GM12878 (cell line): ENCODE measurements around the gene NUP214. TPM values are rescaled to one million over a fixed set of nuclear protein-coding genes. Genes with fewer than 3 reads are reported as not detected.

Experiments used
- ATAC-seq: fragments of 200-7000 bp; cut with Tn5 transposase; 3 replicates; pipeline ENCODE4 v1.9.1; 2020; ENCODE audit warnings: mild to moderate bottlenecking, moderate library complexity
- BruUV-seq: library from RNA; stranded (reverse); fragments of 400-500 nt; replicated peaks from 2 replicates; lab custom pipeline; 2021; lab: Mats Ljungman, UMichigan
- CTCF ChIA-PET: fragments of 300-600 bp; sonication (Branson Sonifier 250); formaldehyde crosslinking; extraction: SDS; loops from one replicate; lab custom pipeline; 2021; ENCODE audit warnings: inconsistent platforms; lab: Yijun Ruan, JAX
- POLR2A ChIA-PET: fragments of 350-600 bp; formaldehyde crosslinking; extraction: SDS; loops from one replicate; lab custom pipeline; 2021; ENCODE audit warnings: inconsistent platforms; lab: Charles Lee
- RAD21 ChIA-PET: fragments of 300-600 bp; sonication (Branson Sonifier 250); formaldehyde crosslinking; loops from one replicate; lab custom pipeline; 2023; ENCODE audit warnings: antibody characterized with exemption; ENCODE audit not compliant: unreplicated experiment; lab: Charles Lee
- SMC1A ChIA-PET: fragments of 300-600 bp; sonication (Branson Sonifier 250); formaldehyde crosslinking; loops from one replicate; lab custom pipeline; 2023; ENCODE audit not compliant: unreplicated experiment, uncharacterized antibody; lab: Charles Lee
- DNase-seq: peaks from one replicate; pipeline ENCODE4 v3.0.0-alpha.2; 2011; ENCODE audit warnings: low read depth, low spot score
- FAIRE-seq: peaks from 3 replicates; lab custom pipeline; 2011; peaks lifted over from hg19 to GRCh38; lab: Jason Lieb, UNC
- H2AFZ ChIP-seq: 2 replicates; pipeline ENCODE4 v1.6.0; 2011; ENCODE audit warnings: low read depth, low read length, control low read depth; ENCODE audit not compliant: control insufficient read depth
- H3K27ac ChIP-seq: 2 replicates; pipeline ENCODE4 v1.5.1; 2011; ENCODE audit warnings: control low read depth; ENCODE audit not compliant: control insufficient read depth, insufficient read depth
- H3K27me3 ChIP-seq, 2 experiments: replicated peaks in 1 of 2; 2 replicates each; pipeline versions ENCODE4 v1.6.0 to v1.6.1; 2011; ENCODE audit warnings: low read length in 1 of 2; ENCODE audit not compliant: control insufficient read depth in 2 of 2, insufficient read depth in 2 of 2
- H3K36me3 ChIP-seq, 2 experiments: 2 replicates each; pipeline ENCODE4 v1.5.1; 2011; ENCODE audit warnings: low read length in 1 of 2; ENCODE audit not compliant: control insufficient read depth in 2 of 2, insufficient read depth in 2 of 2
- H3K4me1 ChIP-seq: 2 replicates; pipeline ENCODE4 v1.6.1; 2011; ENCODE audit warnings: mild to moderate bottlenecking, low read length, moderate library complexity, mixed read lengths; ENCODE audit not compliant: control insufficient read depth, insufficient read depth
- H3K4me2 ChIP-seq: 2 replicates; pipeline ENCODE4 v1.6.0; 2011; ENCODE audit warnings: control low read depth; ENCODE audit not compliant: control insufficient read depth, insufficient read depth
- H3K4me3 ChIP-seq: fragments of 200-600 bp; sonication (generic); 2 replicates; pipeline ENCODE4 v1.5.1; 2016
- H3K79me2 ChIP-seq: 2 replicates; pipeline ENCODE4 v1.6.0; 2011; ENCODE audit warnings: low read length; ENCODE audit not compliant: control insufficient read depth, insufficient read depth
- H3K9ac ChIP-seq: 2 replicates; pipeline ENCODE4 v1.8.0; 2011; ENCODE audit warnings: low read length, control low read depth, mixed read lengths; ENCODE audit not compliant: control insufficient read depth, insufficient read depth
- H3K9me3 ChIP-seq: replicated peaks from 3 replicates; pipeline ENCODE4 v1.5.1; 2011; ENCODE audit warnings: mild to moderate bottlenecking, low read length; ENCODE audit not compliant: control insufficient read depth, insufficient read depth
- H4K20me1 ChIP-seq: 2 replicates; pipeline ENCODE4 v1.6.0; 2011; ENCODE audit not compliant: control insufficient read depth, insufficient read depth
- RAD51 ChIP-seq: fragments of 450-650 bp; IDR thresholded peaks from 2 replicates; pipeline ENCODE4 v1.6.1; 2016; ENCODE audit warnings: moderate library complexity, mild to moderate bottlenecking, inconsistent platforms
- SIX5 ChIP-seq: IDR thresholded peaks from 2 replicates; pipeline ENCODE4 v1.6.1; 2011; ENCODE audit warnings: mild to moderate bottlenecking, low read depth, low read length, moderate library complexity; ENCODE audit not compliant: severe bottlenecking
- ZBED1 ChIP-seq: IDR thresholded peaks from 2 replicates; pipeline ENCODE4 v1.6.1; 2016; ENCODE audit warnings: borderline replicate concordance
- WGBS: methylation state at CpG from one replicate; pipeline ENCODE4 v1.1.6; 2016; ENCODE audit warnings: low lambda C conversion rate; ENCODE audit not compliant: insufficient replicate concordance, insufficient coverage; ENCODE audit errors: missing lambda C conversion rate; 5-methylcytosine and 5-hydroxymethylcytosine counted together
- in situ Hi-C: fragments of 300-500 bp; cut with MboI; formaldehyde crosslinking; loops from 9 replicates; pipeline ENCODE4 v1.14.3; 2018; ENCODE audit warnings: mixed read lengths
- intact Hi-C: fragments of 100-400 bp; cut with micrococcal nuclease; formaldehyde crosslinking; loops from one replicate; pipeline ENCODE4 v1.14.2; 2022; ENCODE audit not compliant: unreplicated experiment
- polyA plus RNA-seq, 11 experiments: library from polyadenylated mRNA; depleted of rRNA in 4 of 11; unstranded in 6 of 11; stranded (reverse) in 5 of 11; fragments of >200 nt; fragmentation: Nextera tagmentation in 4 of 11; fragmentation: Illumina TruSeq in 1 of 11; extraction: Ambion mirVana in 4 of 11; extraction: Trizol in 1 of 11; gene quantifications; 1 replicate in 1 of 11; 2 replicates in 10 of 11; pipeline versions ENCODE4 v1.2.1 to v1.2.3, GENCODE V29; 2011 to 2016; ENCODE audit warnings: inconsistent platforms in 2 of 11, missing spikeins in 2 of 11, low read depth in 1 of 11
- total RNA-seq, 4 experiments: library from RNA; depleted of rRNA in 3 of 4; stranded (reverse); fragments of >200 nt in 3 of 4; fragmentation: Illumina TruSeq in 1 of 4; extraction: Trizol in 1 of 4; gene quantifications; 2 replicates each; pipeline versions ENCODE4 v1.2.1 to v1.2.3, GENCODE V29; 2013 to 2021
- TF ChIP-seq, protein P1 (sequence below): IDR thresholded peaks from 2 replicates; pipeline ENCODE4 v1.6.1; 2012; ENCODE audit warnings: low read depth, low read length, improper control_type of control experiment
- TF ChIP-seq, protein P2 (sequence below): fragments of 150-350 bp; IDR thresholded peaks from 2 replicates; pipeline ENCODE4 v1.6.1; 2014; ENCODE audit warnings: mild to moderate bottlenecking, low read depth, low read length

Gene NUP214
- total and polyA plus RNA-seq, 10 of the 15 experiments (the other 5 are each of a cell fraction or from before 2014, with no cell fraction given), result 11.7 to 53.8 (median 17.6) TPM

DNA sequence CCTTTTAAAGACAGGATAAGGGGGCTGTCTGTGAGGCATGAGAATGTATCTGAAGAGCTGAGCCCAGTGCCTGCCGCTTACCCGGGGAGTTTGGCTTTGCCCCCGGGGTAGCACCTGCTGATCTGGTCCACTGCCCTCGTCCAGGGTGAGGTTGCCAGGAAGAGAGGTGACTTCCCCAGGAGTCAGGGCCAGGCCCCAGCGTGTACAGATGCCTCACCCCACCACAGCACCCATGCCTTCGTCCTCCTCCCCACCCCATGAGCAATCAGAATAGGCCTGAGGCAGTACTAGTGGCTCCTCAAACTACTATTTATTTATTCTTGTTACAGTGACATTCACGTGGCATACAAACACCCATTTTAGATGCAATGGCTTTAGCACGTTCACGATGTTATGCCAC lies 44.8 kb upstream of the NUP214 start:
- CTCF ChIA-PET, result no interaction called here
- H3K27me3 ChIP-seq, result no peaks in the 10 kb centered on the region; a peak in 1 of 4 replicates
- TF ChIP-seq RAD51, result no peak
- TF ChIP-seq, protein P1, sequence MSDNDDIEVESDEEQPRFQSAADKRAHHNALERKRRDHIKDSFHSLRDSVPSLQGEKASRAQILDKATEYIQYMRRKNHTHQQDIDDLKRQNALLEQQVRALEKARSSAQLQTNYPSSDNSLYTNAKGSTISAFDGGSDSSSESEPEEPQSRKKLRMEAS, result no peak
- TF ChIP-seq SIX5, result no peak
- TF ChIP-seq, all 136 proteins: peak for 0
- ChIA-PET POLR2A (no interaction called here), SMC1A (no interaction called here), RAD21 (no interaction called here)
- WGBS, result 40% methylated on average over 9 of the region's 9 CpGs
- BruUV-seq, result no TSS peak
- H2AFZ ChIP-seq, result no peak overlapping the region
- no peaks in the 10 kb centered on the region for H3K79me2 ChIP-seq
- H4K20me1 ChIP-seq, result no peaks in the 10 kb centered on the region
- no peak for FAIRE-seq
- in situ Hi-C loops, result no loop called here
- no peaks in the 10 kb centered on the region for H3K4me1 ChIP-seq
- intact Hi-C loops, result no loop called here
- no peaks in the 10 kb centered on the region for H3K36me3 ChIP-seq
- H3K27ac ChIP-seq, result no peak overlapping the region
- no peak for DNase-seq
- no peak for ATAC-seq
- no peak overlapping the region for H3K9ac ChIP-seq
- no peaks in the 10 kb centered on the region for H3K9me3 ChIP-seq
- H3K4me2 ChIP-seq, result no peak overlapping the region
- H3K4me3 ChIP-seq, result no peak overlapping the region

DNA sequence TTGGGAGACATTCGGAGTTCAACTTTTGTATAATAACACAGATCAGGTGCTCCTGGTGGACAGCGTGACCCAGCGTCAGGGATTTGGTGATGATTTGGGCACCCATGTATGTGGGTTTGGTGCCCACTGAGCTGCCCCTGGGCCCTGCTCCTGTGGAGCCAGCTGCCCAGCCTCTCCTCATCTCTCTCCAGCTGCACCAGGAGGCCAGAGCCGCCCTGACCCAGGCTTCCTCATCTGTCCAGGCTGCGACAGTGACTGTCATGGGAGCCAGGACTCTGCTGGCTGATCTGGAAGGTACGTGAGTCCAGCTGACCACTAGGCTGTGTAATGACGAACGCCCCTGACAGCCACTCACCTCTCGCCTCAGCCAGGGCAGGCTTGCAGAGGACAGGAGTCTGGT lies 43.5 kb upstream of the NUP214 start:
- Histone ChIP-seq H3K9me3 (no peaks in the 10 kb centered on the region), H3K4me3 (no peak overlapping the region), H3K9ac (no peak overlapping the region), H3K4me1 (no peaks in the 10 kb centered on the region), H3K27me3 (no peaks in the 10 kb centered on the region; a peak in 1 of 4 replicates), H2AFZ (no peak overlapping the region), H3K4me2 (no peak overlapping the region), H3K27ac (no peak overlapping the region), H3K36me3 (no peaks in the 10 kb centered on the region), H3K79me2 (no peaks in the 10 kb centered on the region), H4K20me1 (no peaks in the 10 kb centered on the region)
- FAIRE-seq (no peak), DNase-seq (no peak), ATAC-seq (no peak)
- ChIA-PET POLR2A (no interaction called here), SMC1A (no interaction called here), RAD21 (no interaction called here), CTCF (no interaction called here)
- TF ChIP-seq ZBED1, result no peak
- TF ChIP-seq, protein P2, sequence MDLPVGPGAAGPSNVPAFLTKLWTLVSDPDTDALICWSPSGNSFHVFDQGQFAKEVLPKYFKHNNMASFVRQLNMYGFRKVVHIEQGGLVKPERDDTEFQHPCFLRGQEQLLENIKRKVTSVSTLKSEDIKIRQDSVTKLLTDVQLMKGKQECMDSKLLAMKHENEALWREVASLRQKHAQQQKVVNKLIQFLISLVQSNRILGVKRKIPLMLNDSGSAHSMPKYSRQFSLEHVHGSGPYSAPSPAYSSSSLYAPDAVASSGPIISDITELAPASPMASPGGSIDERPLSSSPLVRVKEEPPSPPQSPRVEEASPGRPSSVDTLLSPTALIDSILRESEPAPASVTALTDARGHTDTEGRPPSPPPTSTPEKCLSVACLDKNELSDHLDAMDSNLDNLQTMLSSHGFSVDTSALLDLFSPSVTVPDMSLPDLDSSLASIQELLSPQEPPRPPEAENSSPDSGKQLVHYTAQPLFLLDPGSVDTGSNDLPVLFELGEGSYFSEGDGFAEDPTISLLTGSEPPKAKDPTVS, result no peak
- intact Hi-C loops, result no loop called here
- no TSS peak for BruUV-seq
- in situ Hi-C loops, result no loop called here
- WGBS, result 35% methylated on average over 9 of the region's 9 CpGs
